Endothelial cell of umbilical vein (primary cell): ENCODE data around the gene CCDC69. TPM values are rescaled to one million over a fixed set of nuclear protein-coding genes. Genes with fewer than 3 reads are reported as not detected.

Experiments
- BruUV-seq: library from RNA; stranded (reverse); fragments of 400-500 nt; replicated peaks from 2 replicates; lab custom pipeline; 2021; lab: Mats Ljungman, UMichigan
- CTCF ChIA-PET: fragments of 300-600, 350-600 bp; sonication (Branson Sonifier 250); formaldehyde crosslinking; loops from one replicate; lab custom pipeline; 2021; ENCODE audit warnings: antibody characterized with exemption, inconsistent platforms; lab: Charles Lee
- POLR2A ChIA-PET: fragments of 300-600, 350-600 bp; sonication (Branson Sonifier 250); formaldehyde crosslinking; loops from one replicate; lab custom pipeline; 2021; ENCODE audit warnings: antibody characterized with exemption, inconsistent platforms; lab: Charles Lee
- DNase-seq: peaks from one replicate; pipeline ENCODE4 v3.0.0-alpha.2; 2011; ENCODE audit warnings: low read depth, low spot score
- FAIRE-seq: peaks from 2 replicates; lab custom pipeline; 2011; peaks lifted over from hg19 to GRCh38; lab: Jason Lieb, UNC
- H2AFZ ChIP-seq: 2 replicates; pipeline ENCODE4 v1.6.0; 2012; ENCODE audit warnings: low read depth, low read length, control low read depth, inconsistent platforms
- H3K27ac ChIP-seq: 2 replicates; pipeline ENCODE4 v1.5.1; 2011; ENCODE audit warnings: low read depth, mild to moderate bottlenecking, control low read depth, low read length, moderate library complexity; ENCODE audit not compliant: insufficient read depth
- H3K27me3 ChIP-seq, 2 experiments: 2 replicates each; pipeline versions ENCODE4 v1.6.0 to v1.6.1; 2011; ENCODE audit warnings: low read length in 2 of 2, mixed read lengths in 1 of 2; ENCODE audit not compliant: control insufficient read depth in 2 of 2, insufficient read depth in 2 of 2
- H3K36me3 ChIP-seq, 2 experiments: 2 replicates in 1 of 2; 3 replicates in 1 of 2; pipeline ENCODE4 v1.5.1; 2011; ENCODE audit warnings: low read length in 2 of 2, mild to moderate bottlenecking in 1 of 2, moderate library complexity in 1 of 2; ENCODE audit not compliant: control insufficient read depth in 2 of 2, insufficient read depth in 2 of 2; ENCODE audit errors: extremely low read depth in 1 of 2
- H3K4me1 ChIP-seq: 3 replicates; pipeline ENCODE4 v1.5.1; 2011; ENCODE audit warnings: mild to moderate bottlenecking, low read length; ENCODE audit not compliant: control insufficient read depth, insufficient read depth; ENCODE audit errors: extremely low read depth
- H3K4me2 ChIP-seq: 2 replicates; pipeline ENCODE4 v1.6.1; 2011; ENCODE audit warnings: low read length, control low read depth, mixed read lengths; ENCODE audit not compliant: insufficient read depth
- H3K4me3 ChIP-seq, 3 experiments: fragments of 200-600 bp in 1 of 3; sonication (generic), shearing (Covaris generic) in 1 of 3; replicated peaks in 1 of 3; 2 replicates each; pipeline ENCODE4 v1.5.1; 2011 to 2016; ENCODE audit warnings: control low read depth in 3 of 3, low read length in 3 of 3, mild to moderate bottlenecking in 2 of 3, inconsistent platforms in 1 of 3, low read depth in 1 of 3, moderate library complexity in 1 of 3; ENCODE audit not compliant: insufficient read depth in 1 of 3
- H3K79me2 ChIP-seq: 2 replicates; pipeline ENCODE4 v1.6.0; 2012; ENCODE audit warnings: low read length, inconsistent platforms; ENCODE audit not compliant: control insufficient read depth, insufficient read depth
- H3K9ac ChIP-seq: replicated peaks from 2 replicates; pipeline ENCODE3; 2011; ENCODE audit warnings: low read length, control low read depth; ENCODE audit not compliant: insufficient read depth; ENCODE audit errors: extremely low read depth
- H3K9me1 ChIP-seq: replicated peaks from 3 replicates; pipeline ENCODE4 v1.6.0; 2011; ENCODE audit warnings: mild to moderate bottlenecking, low read length; ENCODE audit not compliant: control insufficient read depth, insufficient read depth; ENCODE audit errors: extremely low read depth
- H3K9me3 ChIP-seq: replicated peaks from 2 replicates; pipeline ENCODE4 v1.5.1; 2012; ENCODE audit warnings: low read length, inconsistent platforms; ENCODE audit not compliant: control insufficient read depth, insufficient read depth
- H4K20me1 ChIP-seq: replicated peaks from 2 replicates; pipeline ENCODE3; 2011; ENCODE audit warnings: mild to moderate bottlenecking, low read length; ENCODE audit not compliant: control insufficient read depth, insufficient read depth; ENCODE audit errors: extremely low read depth
- EZH2 ChIP-seq: IDR thresholded peaks from 2 replicates; pipeline ENCODE4 v1.6.1; 2012; ENCODE audit warnings: borderline replicate concordance, low read depth, mild to moderate bottlenecking, moderate library complexity, low read length, inconsistent platforms; ENCODE audit not compliant: severe bottlenecking
- MAX ChIP-seq: IDR thresholded peaks from 2 replicates; pipeline ENCODE4 v1.6.1; 2011; ENCODE audit not compliant: insufficient read depth, insufficient read length
- MYC ChIP-seq: IDR thresholded peaks from one replicate; pipeline ENCODE4 v1.6.1; 2011; ENCODE audit warnings: mild to moderate bottlenecking, low read depth, low read length
- POLR2A ChIP-seq: IDR thresholded peaks from 2 replicates; pipeline ENCODE4 v1.6.1; 2012; ENCODE audit warnings: low read depth, mild to moderate bottlenecking, control low read depth, low read length
- POLR2AphosphoS5 ChIP-seq: IDR thresholded peaks from 2 replicates; pipeline ENCODE4 v1.6.1; 2012; ENCODE audit warnings: low read depth, mild to moderate bottlenecking, control low read depth, low read length, moderate library complexity; ENCODE audit not compliant: insufficient read depth
- dilution Hi-C: fragments of 300-500 bp; cut with MboI; formaldehyde crosslinking; loops from one replicate; pipeline ENCODE4 v1.15.0; 2019; ENCODE audit warnings: low sequenced_read_pairs; ENCODE audit not compliant: extremely low pct_ligation_motif_present
- intact Hi-C: fragments of 100-400 bp; cut with micrococcal nuclease; formaldehyde crosslinking; loops from one replicate; pipeline ENCODE4 v1.10.0; 2022
- polyA plus RNA-seq, 4 experiments: library from polyadenylated mRNA; depleted of rRNA in 3 of 4; stranded (reverse) in 3 of 4; unstranded in 1 of 4; fragments of >200 nt; gene quantifications; 2 replicates each; pipeline versions ENCODE4 v1.2.1 to v1.2.3, GENCODE V29; 2011 to 2012; ENCODE audit warnings: missing spikeins in 1 of 4
- total RNA-seq: library from RNA; stranded (reverse); gene quantifications from 2 replicates; pipeline ENCODE4 v1.2.3, GENCODE V29; 2021
- TF ChIP-seq, protein P1 (sequence below), 2 donors: IDR thresholded peaks; 1 replicate in 1 of 2; 2 replicates in 1 of 2; pipeline ENCODE4 v1.5.1; 2011; ENCODE audit warnings: low read length in 2 of 2, mild to moderate bottlenecking in 2 of 2, moderate library complexity in 2 of 2, control low read depth in 1 of 2, inconsistent platforms in 1 of 2, low read depth in 1 of 2; ENCODE audit not compliant: insufficient read depth in 1 of 2; ENCODE audit errors: extremely low read depth in 1 of 2

CCDC69 gene
- total and polyA plus RNA-seq, 2 donors (not counting 3 experiments of a cell fraction or from before 2014, with no cell fraction given): 4.1 to 4.5 TPM

GRCh38 chr5:151192626-151193025, 31.3 kb downstream of the CCDC69 start:
- TF ChIP-seq, protein P1, sequence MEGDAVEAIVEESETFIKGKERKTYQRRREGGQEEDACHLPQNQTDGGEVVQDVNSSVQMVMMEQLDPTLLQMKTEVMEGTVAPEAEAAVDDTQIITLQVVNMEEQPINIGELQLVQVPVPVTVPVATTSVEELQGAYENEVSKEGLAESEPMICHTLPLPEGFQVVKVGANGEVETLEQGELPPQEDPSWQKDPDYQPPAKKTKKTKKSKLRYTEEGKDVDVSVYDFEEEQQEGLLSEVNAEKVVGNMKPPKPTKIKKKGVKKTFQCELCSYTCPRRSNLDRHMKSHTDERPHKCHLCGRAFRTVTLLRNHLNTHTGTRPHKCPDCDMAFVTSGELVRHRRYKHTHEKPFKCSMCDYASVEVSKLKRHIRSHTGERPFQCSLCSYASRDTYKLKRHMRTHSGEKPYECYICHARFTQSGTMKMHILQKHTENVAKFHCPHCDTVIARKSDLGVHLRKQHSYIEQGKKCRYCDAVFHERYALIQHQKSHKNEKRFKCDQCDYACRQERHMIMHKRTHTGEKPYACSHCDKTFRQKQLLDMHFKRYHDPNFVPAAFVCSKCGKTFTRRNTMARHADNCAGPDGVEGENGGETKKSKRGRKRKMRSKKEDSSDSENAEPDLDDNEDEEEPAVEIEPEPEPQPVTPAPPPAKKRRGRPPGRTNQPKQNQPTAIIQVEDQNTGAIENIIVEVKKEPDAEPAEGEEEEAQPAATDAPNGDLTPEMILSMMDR (IDR thresholded peaks at IDR 0.05; ENCODE audit: extremely low read depth in 1 of 2, insufficient read depth in 1 of 2, low read depth in 1 of 2, low read length in 2 of 2): no peak
- TF ChIP-seq MAX (no peak), POLR2A (no peak), EZH2 (no peak), MYC (no peak), POLR2AphosphoS5 (no peak)
- DNase-seq: no peak
- Histone ChIP-seq H3K27me3 (no peaks in the 10 kb centered on the region), H3K4me2 (no peak overlapping the region), H3K9ac (no peak overlapping the region), H3K79me2 (no peaks in the 10 kb centered on the region), H3K27ac (no peak overlapping the region), H3K9me1 (no peaks in the 10 kb centered on the region), H2AFZ (no peak overlapping the region), H3K4me1 (no peaks in the 10 kb centered on the region), H3K36me3 (no peaks in the 10 kb centered on the region), H3K4me3 (no peak overlapping the region), H4K20me1 (no peaks in the 10 kb centered on the region), H3K9me3 (no peaks in the 10 kb centered on the region)
- no TSS peak for BruUV-seq
- dilution Hi-C loops (no loop called here), intact Hi-C loops (loop anchor here (5.0 kb wide), 1 partner anchor 1055 kb away; no protein-coding TSS in a partner anchor)
- ChIA-PET CTCF (interaction anchor here (0.6 to 1.1 kb wide), 2 partner anchors 9 to 28 kb away, joined by 3 to 6 read pairs; no protein-coding TSS in a partner anchor), POLR2A (no interaction called here)
- no peak for FAIRE-seq
